Activated CD4-positive, CD25-positive, alpha-beta regulatory T cell (primary cell): Measurements from ENCODE around the gene SLC47A1.
"Not testable (repeated sequence)": the region's sequence is repeated elsewhere in the genome, so short reads cannot be mapped to it uniquely, and the experiment has no call there.

ENCODE experiments used
- DNase-seq, 4 experiments: peaks; one replicate each; lab custom pipeline; 2025; lab: John Stamatoyannopoulos, UW

Gene SLC47A1, protein sequence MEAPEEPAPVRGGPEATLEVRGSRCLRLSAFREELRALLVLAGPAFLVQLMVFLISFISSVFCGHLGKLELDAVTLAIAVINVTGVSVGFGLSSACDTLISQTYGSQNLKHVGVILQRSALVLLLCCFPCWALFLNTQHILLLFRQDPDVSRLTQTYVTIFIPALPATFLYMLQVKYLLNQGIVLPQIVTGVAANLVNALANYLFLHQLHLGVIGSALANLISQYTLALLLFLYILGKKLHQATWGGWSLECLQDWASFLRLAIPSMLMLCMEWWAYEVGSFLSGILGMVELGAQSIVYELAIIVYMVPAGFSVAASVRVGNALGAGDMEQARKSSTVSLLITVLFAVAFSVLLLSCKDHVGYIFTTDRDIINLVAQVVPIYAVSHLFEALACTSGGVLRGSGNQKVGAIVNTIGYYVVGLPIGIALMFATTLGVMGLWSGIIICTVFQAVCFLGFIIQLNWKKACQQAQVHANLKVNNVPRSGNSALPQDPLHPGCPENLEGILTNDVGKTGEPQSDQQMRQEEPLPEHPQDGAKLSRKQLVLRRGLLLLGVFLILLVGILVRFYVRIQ

GRCh38 chr17:19533718-19534561 is at the start of gene SLC47A1:
SLC47A1 (plus strand) TSS chr17:19533854; CDS start chr17:19533940, 86 bp downstream.
- DNase-seq = no peak

DNA sequence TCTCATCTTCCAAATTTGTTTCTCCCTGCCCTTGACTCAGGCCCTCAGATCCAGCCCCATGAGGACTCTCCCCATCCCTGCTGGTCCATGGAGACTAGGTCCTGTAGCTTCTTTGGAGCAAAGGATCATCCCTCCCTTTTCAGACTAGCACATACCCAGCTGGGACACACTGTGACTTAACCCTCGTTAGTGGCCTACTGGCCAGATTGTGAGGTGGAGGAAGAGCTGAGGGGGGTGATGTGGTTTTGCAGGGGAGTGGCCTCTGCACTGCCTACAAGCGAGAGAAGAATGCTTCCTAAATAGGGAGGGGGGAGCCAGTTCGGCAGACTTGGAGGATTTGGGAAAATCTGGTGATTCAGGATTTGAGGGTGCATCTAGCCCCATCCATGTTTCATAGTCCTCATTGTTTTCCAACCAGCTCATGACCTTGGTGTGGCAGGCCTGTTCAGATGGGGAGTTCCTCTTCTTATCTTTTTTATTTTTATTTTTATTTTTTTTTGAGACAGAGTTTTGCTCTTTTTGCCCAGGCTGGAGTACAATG is 47.8 kb upstream of the SLC47A1 start:
- no peak for DNase-seq

DNA sequence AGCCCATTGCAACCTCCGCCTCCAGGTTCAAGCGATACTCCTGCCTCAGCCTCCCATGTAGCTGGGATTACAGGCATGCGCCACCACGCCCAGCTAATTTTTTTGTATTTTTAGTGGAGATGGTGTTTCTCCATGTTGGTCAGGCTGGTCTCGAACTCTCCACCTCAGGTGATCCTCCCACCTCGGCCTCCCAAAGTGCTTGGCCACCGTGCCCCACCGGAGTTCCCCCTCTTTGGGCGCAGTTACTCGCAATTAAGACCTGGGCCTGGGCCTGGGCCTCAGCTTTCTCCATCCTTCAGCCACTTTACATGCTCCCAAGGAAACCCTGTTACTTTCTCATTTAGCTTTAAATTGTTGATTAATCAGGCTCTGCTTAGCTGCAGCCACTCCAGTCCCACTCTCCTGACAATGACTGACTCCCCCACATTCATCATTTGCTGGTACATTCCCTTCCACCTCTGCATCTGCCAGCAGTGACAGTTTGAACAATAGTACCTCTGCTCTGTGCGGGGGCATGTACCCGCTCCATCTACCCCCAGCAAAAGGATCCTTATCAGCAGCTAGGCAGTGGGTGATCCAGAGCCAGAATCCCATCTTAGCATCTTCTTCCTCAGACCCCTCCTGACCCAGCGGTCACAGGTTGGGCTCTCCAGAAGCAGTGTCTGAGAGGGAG is 47.2 kb upstream of the SLC47A1 start:
- no peak for DNase-seq

DNA sequence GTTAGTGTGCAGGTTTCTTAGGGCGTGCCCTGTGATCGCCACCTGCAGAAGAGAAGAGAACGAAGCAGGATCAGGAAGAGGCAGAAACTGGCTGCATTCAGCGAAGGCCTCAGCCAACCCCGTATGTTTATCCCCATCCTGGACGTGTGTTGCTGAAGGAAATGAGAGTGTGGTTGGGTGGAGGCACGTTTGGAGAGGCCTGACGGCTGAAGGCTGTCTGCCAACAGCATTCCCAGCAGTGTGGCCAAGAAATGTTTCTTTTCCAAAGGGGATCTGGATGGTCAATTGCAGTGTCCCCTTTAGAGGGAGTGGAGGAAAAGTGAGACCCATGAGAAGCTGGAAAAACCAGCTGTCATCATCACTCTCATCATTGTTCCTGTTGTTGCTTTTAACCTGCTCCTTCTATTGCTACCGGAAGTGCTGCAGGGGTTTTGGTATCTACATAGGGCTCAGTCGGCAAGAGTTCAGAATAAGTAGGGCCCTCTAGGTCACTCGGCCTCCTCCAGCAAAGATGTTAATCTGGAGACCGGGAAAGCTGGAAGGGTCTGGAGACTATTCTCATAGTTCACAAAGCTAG is 46.5 kb upstream of the SLC47A1 start:
- DNase-seq = no peak

GRCh38 chr17:19492141-19492540 is 41.5 kb upstream of the SLC47A1 start:
- DNase-seq = no peak

GRCh38 chr17:19494961-19495806 is 38.5 kb upstream of the SLC47A1 start:
- DNase-seq = no peak

- no peak for DNase-seq
Observed at GRCh38 chr17:19495828-19496528, 37.7 kb upstream of the SLC47A1 start.

DNA sequence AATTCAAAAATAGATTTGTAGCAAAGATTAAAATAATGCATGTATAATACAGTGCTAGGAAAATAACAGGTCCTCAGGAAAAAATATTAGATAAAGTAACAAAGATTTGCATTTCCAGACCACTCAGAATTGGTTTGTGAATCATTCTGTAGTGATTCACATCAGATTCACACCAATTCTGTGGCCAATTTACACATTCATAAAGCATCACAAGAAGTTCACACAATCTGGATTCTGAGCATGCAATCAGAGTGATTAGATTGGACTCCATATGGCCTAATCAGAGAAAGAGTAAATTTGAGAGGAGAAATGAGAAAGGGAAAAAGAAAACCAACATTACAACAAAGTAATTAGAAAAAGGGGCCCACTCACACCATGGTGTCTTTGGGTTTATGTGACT is 36.0 kb upstream of the SLC47A1 start:
- no peak for DNase-seq

DNA sequence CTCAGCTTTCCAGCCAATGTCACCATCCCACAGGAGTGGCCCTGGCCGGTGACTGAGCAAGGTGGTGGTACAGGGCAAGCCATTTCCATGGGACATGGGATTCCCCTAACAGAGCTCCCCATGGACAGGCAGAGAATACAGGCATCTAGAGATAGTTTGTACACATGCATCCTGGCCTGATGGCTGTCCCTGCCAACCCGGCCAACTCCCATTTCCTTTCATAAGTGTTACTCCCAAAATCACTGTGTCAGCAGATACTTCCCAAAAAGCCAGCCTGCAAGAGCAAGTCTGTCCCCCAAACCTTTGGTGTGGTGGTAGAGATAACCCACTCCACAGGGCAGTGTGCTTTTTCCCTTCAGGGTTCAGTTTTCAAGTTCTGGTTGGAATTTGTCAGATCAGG is 32.4 kb upstream of the SLC47A1 start:
- DNase-seq = no peak

DNA sequence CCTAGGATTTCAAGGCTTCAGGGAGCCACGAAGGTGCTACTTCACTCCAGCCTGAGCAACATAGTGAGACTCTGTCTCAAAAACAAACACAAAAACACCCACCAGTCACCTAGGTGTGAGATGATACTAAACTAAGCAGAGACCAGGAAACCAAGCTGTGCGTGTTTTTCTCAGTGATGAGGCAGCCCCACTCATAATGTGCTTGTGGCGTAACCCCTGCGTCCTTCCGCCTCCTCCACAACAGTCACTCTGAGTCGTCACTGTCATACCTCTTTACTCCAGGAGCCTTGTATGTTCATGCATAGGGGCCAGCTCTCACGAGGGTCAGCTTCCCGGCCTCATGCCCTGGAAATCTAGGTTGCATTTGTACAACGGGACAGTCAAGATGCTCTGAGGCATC is 31.1 kb upstream of the SLC47A1 start:
- DNase-seq = no peak

DNA sequence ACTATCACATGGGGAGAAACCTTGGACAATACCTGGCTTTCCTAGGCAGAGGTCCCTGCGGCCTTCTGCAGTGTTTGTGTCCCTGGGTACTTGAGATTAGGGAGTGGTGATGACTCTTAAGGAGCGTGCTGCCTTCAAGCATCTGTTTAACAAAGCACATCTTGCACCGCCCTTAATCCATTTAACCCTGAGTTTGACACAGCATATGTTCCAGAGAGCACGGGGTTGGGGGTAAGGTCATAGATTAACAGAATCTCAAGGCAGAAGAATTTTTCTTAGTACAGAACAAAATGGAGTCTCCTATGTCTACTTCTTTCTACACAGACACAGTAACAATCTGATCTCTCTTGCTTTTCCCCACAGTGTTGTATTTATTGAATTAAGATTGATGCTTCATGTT is 28.1 kb upstream of the SLC47A1 start:
- not testable (repeated sequence) for DNase-seq

- peak; percentile 61 to 80 (median 70) for DNase-seq
Observed at GRCh38 chr17:19507775-19508576, 25.7 kb upstream of the SLC47A1 start.

GRCh38 chr17:19508577-19508867 is 25.1 kb upstream of the SLC47A1 start:
- DNase-seq = no peak

DNA sequence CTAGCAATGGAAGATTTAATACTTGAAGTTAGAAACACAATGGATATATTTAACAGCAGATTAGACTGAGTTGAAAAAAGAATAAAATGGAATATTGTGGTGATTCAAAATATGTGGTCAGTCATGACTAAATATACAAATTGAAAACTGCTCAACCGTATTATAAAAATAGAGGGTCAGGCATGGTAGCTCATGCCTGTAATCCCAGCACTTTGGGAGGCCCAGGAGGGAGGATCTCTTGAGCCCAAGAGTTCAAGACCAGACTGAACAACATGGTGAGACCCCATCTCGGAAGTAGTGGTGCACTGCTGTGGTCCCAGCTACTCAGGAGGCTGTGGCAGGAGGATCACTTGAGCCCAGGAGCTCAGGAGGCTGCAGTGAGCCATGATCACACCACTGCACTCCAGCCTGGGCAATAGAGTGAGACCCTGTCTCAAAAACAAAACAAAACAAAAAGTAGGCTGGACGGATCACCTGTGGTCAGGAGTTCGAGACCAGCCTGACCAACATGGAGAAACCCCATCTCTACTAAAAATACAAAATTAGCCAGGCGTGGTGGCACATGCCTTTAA is 24.3 kb upstream of the SLC47A1 start:
- not testable (repeated sequence) for DNase-seq

GRCh38 chr17:19510903-19511302 is 22.8 kb upstream of the SLC47A1 start:
- no peak for DNase-seq

DNA sequence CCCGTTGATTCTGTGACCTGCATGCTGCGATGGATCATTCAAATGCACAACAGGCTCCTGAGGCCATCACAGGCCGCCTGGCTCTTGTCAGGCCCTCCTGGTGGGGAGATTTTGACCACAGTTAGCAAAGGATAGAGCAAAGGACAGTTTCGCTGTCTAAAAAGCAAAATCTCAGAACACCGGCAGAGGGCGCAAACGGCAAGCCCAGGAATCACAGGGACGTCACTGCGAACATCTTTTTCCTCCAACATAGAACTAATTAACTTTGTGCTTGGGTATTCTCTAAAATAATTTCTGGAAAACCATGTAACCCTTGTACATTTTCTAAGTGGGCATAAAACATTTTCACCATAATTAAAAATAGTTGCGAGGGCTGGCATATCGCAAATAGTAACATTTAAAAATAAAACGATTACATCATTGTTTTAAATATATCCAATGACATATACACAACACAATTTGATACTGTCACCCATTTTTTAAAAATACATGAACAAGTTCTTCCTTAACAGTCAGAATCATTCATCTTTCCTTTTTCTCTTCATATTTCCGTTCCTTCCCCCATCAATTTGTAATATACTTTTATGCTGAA is 19.7 kb upstream of the SLC47A1 start:
- peak; percentile 22 to 53 (median 38) for DNase-seq

DNA sequence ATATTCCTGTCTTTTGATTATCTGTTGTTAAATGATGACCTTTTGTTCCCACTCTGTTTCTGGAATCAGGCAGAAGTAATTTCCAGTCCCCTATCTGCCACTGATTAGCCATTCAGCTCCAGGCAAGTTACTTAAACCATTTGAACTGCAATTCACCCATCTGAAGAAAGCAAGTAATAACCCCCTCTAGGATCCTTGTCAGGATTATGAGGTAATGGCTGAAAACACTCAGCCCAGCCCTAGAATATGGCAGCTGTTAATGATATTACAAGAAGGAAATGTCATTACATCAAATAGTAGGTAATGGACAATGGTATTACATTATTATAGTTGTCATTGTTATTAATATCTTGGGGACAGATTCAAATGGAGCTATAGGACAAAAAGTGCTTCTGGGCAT is 16.0 kb upstream of the SLC47A1 start:
- no peak for DNase-seq
